HPDE6-E6E7 (cell line): Measurements from ENCODE around the gene BRSK2.

Experiments used
- DNase-seq: peaks from one replicate; pipeline ENCODE4 v3.0.0; 2011; ENCODE audit warnings: missing footprints; ENCODE audit errors: extremely low spot score

Gene BRSK2

DNA sequence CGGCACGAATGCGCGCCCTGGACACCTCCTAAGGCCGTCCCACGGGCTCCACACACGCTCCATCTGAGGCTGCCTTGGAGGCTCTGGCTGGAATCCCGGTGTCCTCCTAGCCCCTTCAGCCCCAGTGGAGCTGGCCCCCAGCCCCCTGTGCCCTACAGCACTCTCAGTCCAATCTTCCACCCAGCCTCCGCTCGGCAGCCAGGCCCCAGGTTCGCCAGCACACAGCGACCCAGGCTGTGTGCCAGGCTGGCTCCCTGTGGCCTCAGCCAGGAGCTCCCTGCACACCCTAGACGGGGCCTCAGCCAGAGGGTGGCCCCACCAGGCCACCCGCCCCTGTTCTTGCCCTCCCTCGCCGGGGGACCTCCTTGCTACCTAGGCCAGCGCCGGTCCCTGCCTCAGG, 78.3 kb downstream of the BRSK2 start:
- no peak for DNase-seq

DNA sequence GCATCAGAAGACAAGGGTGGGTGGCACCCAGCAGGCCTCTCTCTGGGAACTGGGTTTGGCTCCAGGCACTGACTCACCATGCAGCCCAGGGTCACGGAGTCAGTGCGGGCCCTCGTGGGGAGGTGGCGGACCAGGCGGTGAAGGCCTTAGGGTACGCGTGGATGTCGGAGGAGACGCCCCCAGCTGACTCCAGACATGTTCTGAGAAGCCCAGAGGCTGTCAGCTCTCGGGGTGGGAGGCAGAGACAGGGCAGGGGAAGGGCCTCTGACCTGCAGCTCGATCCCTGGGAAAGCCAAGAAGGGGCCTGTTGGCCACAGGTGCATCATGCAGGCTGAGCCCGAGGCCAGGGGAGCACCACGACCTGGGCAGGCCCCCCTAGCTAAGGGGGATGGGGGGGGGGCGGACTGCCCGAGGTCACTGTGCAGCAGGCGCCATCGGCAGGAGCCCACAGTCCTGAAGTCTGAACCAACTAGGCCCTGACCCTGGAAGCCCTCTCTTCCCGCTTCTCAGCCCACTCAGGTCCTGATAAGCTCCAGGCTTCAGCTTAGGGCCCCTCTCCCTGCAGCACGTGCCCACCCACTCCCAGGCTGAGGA, 78.8 kb downstream of the BRSK2 start:
- no peak for DNase-seq

DNA sequence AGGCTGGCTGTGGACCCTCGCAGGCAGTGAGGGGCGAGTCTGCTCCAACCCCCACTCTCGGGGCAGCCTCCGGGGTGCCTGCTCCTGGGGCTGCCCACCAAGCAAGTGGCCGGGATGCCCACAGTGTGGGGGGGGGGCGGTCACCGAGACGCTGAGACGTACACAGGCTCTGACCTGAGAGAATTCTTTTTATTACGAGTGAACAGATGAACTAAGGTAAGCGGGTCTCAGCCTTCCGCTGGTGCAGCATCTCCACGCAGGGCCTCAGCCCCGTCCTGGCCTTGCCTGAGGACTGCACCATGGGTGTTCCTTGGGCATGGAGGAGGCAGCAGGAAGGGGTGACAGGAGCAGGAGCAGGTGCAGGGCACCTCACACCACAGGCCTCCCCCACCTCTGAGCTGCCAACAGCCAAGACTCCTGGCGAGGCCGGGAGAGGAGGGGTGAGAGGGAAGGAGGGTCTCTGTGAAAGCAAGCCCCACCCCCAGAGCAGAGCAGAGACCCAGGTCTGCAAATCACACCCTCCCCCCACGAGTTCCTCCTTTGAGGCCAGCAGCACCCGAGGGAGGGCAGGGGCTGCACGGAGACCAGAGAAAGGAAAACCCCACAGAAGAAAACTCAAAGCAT, 79.7 kb downstream of the BRSK2 start:
- DNase-seq = no peak

DNA sequence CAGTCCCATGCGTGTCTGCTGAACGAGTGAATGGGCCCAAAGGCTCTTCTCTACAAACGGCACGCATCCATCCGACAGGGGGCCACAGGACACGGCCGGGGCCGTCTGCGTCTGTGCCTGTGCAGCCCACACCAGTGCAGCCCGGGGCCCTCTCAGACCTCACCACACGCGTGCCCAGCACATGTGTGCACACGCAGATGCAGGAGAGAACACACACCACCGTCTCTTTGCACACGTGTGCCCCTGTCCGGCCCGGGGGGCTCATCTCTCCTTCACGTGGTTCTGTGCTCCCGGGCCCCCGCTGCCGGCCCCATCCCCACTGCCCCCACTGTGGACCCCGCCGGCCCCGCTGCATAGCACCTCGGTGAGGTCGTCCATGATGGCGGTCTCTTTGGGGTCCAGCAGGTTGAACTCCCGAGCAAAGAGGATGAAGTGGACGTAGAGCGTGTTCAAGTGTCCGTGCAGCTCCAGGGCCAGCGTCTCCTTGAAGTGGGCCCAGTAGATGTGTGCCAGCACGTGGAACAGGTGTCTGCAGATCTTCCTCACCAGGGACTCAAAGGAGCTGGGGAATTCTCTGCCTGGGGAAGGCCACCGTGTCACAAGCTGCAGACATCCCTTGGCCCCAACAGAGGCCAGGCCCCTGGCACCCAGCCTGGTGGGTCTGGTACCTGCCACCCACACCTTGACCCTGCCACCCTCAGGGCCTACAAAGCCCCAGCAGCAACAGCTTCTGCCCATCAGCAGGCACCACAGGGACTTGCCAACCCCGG, 80.4 kb downstream of the BRSK2 start:
- DNase-seq = no peak

DNA sequence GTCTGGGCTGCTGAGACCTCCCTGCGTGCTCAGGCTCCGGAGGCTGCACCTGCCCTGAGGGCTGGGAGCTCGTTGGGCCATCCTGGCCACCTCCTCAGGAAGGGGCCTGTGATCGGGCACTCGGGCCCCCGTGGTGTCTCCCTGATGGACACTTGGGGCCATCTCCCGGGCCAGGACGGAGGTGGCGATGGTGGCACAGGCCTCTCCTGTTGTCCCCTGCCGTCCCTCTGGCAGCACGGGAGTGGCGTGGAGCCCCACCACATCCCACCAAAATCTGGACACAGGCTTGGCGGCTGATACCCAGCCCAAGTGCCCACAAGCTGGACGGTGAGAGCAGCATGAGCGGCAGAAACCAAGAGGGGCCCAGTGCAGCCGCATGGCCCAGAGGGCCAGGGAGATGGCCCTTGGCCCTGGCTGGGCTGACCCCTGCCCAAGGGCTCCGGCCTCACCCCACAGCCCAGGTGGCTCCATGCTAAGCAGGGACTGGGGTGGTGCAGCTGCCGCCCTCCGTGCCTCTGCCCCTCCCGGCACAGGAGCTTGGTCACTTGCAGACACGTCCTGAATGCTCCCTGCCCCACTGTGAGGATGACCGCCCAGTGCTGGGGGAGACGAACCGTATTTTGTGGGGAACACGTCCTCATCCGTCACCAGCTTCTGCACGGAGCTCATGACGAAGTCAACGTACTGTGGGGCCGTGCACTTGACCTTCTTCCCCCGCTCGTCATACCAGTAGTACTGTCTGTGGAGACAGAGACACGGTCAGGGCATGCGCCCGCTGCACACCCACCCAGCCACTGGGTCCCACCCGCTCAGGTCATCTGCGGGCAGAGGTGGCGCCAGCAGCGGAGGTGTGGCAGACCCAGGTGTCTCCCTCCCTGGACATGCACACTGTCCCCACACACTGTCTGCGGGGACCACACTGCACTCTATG, 81.2 kb downstream of the BRSK2 start:
- no peak for DNase-seq

DNA sequence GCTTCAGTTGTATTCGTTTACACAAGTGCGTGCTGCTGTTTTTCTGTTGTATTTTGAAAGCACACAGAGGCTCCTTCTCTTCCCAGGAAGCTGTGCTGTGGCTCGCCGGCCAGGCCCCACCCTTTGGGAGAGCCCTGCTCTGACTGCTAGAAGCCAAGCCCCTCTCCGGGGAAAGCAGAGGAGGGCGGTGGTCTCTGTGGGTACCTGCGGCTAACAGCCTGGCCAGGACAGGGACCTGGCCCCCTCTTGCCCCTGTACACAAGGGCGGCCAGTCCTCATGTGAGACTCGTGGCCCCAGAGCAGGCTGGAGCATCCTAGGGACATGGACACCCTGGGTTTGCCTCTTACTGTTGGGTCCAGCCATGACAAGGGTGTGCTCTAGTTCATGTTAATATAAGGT, 82.0 kb downstream of the BRSK2 start:
- DNase-seq = no peak

DNA sequence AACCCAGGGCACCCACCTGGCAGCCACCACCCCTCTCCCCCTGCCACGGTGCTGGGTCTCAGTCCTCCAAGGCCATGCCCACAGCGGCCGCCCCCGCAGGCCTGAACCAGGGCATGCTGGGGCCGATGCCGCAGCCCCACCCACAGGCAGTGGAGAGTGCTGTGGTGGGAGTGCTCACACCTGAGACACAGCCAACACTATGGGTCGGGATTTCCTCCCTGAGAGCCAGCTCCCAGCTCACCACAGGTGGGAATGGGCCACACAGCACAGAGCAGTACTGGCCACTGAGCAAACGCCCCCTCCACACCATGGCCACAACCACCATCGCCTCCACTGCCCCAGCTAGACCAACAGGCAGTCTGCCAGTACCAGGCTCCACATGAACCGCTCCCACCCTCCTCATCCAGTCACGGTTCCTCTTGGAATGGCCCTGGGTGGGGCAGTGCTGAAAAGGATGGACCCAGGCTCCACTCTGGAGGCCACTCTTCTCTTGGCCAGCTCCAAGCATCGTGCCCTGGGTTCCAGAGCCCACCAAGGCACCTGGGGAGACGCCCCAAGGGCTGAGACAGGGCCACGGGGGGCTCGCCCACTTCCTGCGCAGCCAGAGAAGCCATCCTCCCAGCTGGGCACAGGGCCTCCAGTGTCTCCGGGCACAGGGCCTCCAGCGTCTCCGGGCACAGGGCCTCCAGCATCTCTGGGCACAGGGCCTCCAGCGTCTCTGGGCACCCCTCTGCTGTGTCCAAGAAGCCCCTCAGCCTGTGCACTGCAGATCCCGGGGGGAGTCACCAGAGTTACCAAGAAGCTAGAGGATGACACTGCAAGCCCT, 82.7 kb downstream of the BRSK2 start:
- no peak for DNase-seq

DNA sequence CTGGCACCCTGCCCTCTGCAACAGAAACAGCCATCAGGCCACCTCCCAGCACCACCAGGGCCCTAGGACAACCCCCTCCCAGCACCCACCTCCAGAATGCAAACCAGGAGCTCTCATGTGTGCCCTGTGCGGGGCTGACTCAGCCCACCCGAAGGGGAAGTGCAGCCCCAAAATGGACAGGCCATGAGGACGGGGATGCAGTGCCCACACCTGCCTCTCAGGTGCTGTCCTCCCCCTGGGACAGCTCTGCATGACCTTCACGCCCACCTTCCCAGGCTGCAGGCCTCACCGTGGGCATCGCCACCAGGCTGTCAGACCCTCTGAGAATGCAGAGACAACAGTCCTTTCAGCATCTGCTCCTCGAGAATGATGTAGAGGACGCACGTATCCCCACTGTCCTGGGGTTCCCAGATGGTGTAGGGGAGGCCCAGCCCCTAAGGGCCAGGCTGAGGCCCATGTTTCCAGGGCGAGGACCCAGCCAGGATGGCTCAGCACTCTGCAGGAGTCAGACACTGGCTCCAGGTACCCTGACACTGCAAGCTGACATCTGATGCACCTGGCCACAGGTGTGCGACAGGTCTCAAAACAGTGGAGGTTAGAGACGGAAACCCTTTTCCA, 83.4 kb downstream of the BRSK2 start:
- DNase-seq = no peak

DNA sequence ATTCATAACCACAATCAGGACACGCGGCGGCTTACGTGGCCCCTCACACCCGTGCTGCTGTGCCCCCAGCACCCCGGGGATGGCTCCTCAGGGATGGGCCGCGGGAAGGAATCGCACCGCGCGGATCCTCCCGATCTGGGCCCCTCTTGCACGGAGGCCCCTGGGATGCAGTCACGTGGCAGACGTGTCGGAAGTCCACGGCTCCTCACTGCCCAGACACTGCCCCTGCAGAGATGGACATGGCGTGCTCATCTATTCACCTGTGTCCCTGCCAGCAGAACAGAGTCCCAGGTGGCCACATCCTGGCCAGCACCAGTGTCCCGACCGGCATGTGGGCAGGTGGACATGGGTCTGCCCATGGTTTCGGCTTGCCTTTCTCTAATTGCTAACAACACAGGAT, 84.1 kb downstream of the BRSK2 start:
- no peak for DNase-seq

DNA sequence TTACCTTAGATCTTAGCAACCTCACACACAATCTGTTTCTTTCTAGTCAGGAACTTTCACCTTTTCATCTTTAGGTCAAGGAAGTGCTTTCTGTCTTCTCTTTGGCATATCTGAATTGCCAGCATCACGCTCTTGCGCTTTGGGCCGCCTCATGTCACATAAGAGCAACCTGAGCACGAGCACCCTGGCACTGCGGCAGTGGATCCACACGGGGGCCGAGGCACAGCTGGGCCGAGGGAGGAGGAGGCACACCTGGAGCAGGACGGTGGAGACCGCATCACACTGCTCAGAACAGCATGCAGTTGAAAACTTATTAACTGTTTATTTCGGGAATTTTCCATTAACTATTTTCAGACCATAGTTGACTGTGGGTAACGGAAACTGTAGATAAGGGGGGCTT, 86.1 kb downstream of the BRSK2 start:
- DNase-seq = no peak

DNA sequence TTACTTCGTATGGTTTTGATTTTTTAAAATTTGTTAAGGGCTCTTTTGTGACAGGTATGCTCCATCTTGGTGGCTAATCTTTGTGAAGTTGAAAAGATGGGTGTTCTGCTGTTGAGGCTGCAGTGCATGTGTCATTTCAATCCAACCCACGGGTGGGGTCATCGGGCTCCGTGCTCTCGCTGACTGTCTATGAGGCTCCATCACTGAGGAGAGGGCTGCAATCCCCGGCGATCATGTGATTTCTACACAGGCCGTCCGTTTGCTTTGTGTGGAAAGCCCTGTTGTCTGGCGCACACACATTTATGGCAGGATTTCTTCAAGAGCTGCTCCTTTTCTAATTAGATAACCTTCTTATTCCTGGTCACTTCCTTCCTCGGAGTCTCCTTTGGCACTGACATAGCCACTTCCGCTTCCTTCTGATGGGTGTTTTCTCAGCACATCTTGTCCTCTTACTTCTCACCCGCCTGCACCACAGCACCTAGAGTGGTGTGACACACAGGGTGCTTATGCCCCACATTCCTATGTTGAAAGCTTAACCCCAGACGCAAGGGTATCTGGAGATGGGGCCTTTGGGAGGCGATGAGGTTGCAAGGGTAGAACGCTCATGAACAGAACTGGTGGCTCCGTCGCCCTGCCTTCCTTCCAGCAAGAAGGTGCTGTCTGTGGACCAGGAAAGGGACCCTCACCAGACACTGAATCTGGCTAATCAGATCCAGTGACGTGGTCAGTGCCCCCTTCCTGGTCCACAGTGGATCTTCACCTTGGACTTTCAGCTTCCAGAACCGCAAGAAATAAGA, 87.4 kb downstream of the BRSK2 start:
- DNase-seq = no peak

DNA sequence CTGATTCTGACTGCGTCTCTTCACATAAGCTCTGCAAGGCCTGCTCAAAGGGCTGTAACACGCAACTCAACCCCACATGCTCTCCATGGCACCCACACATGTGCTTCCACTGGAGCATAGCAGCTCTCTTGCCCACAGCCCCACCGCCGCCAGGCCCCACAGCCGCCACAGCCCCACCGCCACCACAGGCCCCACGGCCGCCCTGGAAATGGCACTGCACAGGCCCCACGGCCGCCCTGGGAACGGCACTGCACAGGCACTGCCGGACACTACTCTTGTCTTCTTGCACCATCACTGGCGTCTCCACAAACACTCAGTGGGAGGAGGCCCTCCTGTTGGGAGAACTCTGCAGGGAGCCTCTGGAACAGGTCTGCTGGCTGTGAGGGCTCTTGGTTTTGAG, 88.3 kb downstream of the BRSK2 start:
- no peak for DNase-seq

DNA sequence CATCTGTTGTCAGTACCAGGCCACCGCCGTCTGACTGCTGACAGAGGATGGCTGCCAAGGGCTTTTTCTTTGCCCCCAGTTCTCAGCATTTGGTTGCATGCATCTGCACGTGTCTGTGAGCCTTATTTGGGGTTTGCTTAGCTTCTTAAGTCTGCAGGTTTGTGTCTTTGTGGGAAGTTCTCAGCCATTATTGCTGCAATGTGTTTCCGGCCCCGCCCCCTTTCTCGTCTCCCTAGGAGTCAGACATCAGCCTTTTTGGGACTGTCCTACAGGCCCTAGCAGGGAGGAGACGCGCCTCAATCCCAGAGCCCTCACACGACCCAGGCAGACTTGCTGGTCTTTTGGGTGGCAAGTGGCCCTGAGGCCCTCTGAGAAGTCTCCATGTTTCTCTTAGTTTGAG, 88.8 kb downstream of the BRSK2 start:
- no peak for DNase-seq

DNA sequence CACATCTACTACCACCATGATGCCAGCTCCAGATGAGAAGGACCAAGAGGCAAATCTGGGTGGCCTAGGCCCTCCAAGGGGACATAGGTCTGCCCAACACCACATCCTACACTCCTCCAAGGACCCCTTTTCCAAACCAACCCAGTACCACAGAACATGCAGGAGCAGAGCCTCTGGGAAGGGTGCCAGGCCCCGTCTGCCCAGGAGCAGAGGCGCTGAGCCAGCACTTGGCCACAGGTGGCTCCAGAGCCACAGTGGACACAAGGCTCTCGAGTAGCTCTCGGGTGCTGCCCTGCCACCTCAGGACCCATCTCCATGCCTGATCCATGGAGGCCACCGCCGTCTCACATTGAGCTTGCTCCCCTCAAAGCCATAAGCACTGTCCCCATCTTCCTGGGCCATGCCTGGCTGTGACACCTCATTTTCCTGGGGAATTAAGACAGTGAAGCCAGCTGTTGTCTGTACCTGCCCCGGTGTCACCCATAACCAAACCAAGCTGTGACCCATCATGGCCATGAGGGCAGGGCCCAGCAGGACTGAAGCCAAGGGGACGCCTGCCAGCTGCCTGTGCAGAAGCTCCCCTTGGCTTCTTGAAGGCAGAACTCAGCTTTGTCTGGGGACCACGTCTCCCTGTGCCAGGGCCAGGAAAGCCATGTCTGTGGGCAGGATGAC, 89.4 kb downstream of the BRSK2 start:
- DNase-seq = no peak

DNA sequence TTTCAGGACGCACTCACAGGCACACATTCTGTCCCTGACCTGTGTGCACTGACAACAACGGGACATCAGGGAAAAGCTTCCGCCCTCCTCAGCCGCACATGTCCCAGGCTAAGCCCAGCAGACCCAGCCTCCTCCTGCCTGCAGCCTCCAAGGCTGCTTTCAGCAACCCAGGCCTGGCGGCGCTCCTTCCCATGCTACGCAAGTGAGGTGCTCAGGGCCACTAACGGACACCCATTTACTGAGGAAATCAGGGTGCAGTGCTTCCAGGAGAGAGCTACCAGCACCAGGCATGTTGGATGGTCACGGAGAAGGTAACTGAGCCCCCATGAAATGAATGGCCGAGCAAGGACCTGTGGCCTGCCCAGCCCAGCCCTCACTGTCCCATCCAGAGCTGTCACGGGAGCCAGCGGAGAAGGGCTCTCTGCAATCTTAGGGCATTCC, 90.0 kb downstream of the BRSK2 start:
- DNase-seq = no peak

DNA sequence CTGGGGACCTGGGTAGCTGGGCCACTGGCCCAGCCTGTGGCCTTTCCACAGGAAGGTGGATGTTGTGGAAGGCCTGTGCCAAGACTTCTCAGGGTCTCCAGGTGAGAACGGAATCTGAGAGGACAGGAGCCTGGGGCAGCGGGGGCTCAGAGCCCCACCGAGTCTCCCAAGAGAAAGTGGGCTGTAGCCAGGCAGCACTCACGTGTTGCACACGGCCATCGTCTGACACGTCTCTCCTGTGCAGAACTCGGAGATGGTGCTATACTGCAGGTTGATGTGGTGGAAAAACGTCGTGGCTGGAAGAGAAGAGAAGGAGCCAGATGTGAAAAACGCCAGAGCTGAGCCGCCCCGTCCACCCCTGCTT, 90.4 kb downstream of the BRSK2 start:
- no peak for DNase-seq

DNA sequence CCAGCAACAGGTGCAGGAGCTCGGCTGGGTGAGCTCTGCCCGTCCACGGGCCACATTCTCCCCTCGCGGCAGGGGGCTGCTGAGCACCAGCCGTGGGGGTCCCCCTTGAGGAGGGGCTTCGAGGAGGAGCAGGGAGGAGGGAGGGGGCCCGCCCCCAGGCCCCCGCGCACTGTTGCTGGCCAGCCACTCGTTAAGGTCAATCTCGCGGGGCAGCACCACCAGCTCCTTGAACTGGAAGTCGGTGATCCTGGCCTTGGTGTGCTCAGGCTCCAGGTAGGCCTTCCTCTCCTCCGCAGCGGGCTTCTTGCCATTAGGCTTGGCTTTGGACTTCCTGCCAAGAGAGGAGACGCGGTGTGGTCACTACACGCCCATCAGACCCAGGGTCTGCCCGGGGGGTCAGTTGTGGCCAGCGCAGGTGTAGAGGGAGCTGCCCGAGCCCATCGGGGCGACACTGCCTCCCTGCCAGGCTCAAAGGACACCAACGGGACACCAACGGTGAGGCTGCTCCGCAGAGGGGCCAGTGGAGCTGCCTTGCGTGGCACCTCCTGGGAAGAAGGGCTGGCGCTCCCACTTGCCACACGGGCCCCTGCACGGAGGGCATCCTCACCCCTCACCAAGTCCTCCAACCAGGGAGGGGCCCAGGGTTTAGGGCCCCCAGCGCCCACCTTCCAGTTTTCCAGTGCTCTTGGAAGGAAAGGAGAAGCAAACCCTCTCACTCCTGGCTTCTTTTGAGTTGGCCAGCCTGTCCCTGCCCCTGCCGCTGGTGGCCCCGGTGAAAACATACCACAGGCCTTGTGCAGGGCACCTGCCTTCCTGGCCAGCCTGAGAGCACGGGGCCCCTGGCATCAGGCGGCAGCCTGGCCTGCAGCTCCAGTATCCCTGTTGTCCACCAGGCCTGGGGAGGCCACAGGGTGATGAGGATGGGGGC, 91.1 kb downstream of the BRSK2 start:
- no peak for DNase-seq

DNA sequence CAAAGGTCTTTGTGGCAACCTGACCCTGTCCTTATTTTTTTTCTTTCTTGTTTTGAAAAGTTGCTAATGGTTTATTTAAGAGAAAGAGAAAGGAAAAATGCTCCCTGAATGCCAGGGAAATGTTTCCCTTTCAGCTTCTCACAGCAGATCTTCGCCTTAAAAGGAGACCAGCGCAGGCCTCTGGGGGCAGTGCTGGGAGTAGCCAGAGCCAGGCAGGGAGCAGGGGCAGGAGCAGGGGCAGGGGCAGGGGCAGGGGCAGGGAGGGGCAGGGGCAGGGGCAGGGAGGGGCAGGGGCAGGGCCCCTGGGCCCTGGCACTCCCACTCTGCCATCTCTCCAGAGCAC, 91.7 kb downstream of the BRSK2 start:
- DNase-seq = no peak
